Ascending aorta (tissue), 2 donors: Measurements from ENCODE around the gene PAFAH2. TPM values are rescaled to one million over a fixed set of nuclear protein-coding genes. Genes with fewer than 3 reads are reported as not detected.

Experiments used
- DNase-seq, 2 donors: peaks; one replicate each; pipeline ENCODE4 v3.0.0-alpha.2; 2019; ENCODE audit warnings: low spot score in 2 of 2
- H3K27ac ChIP-seq, 2 donors: fragments of 200-600 bp; sonication (generic); one replicate each; pipeline ENCODE4 v1.5.1; 2016 to 2017; ENCODE audit warnings: mild to moderate bottlenecking in 1 of 2
- H3K27me3 ChIP-seq: fragments of 200-600 bp; sonication (generic); one replicate; pipeline ENCODE4 v1.5.1; 2017
- H3K36me3 ChIP-seq, 2 donors: fragments of 200-600 bp; sonication (generic); one replicate each; pipeline ENCODE4 v1.5.1; 2016
- H3K4me1 ChIP-seq, 2 donors: fragments of 200-600 bp; sonication (generic); one replicate each; pipeline ENCODE4 v1.5.1; 2016 to 2017; ENCODE audit warnings: mild to moderate bottlenecking in 1 of 2
- H3K4me3 ChIP-seq, 2 donors: fragments of 200-600 bp; sonication (generic); one replicate each; pipeline ENCODE4 v1.5.1; 2016 to 2017; ENCODE audit warnings: mild to moderate bottlenecking in 1 of 2
- H3K9me3 ChIP-seq, 2 donors: fragments of 200-600 bp; sonication (generic); one replicate each; pipeline ENCODE4 v1.5.1; 2016
- CTCF ChIP-seq, 3 experiments: fragments of 200-600 bp in 2 of 3; fragments of 450-650 bp in 1 of 3; sonication (generic) in 2 of 3; IDR thresholded peaks; one replicate each; pipeline ENCODE4 v1.5.1; 2016 to 2019; ENCODE audit warnings: antibody characterized with exemption in 3 of 3, mild to moderate bottlenecking in 1 of 3, moderate library complexity in 1 of 3
- intact Hi-C: fragments of 100-400 bp; cut with DNase I; formaldehyde crosslinking; loops from one replicate; pipeline ENCODE4 v1.15.1; 2023
- total RNA-seq: library from RNA; depleted of rRNA; stranded (reverse); fragments of >200 nt; gene quantifications from one replicate; pipeline ENCODE4 v1.1.0, GENCODE V29; 2016

The PAFAH2 gene
- total RNA-seq, 1 donor from 2014 or later, result 1.3 TPM

DNA sequence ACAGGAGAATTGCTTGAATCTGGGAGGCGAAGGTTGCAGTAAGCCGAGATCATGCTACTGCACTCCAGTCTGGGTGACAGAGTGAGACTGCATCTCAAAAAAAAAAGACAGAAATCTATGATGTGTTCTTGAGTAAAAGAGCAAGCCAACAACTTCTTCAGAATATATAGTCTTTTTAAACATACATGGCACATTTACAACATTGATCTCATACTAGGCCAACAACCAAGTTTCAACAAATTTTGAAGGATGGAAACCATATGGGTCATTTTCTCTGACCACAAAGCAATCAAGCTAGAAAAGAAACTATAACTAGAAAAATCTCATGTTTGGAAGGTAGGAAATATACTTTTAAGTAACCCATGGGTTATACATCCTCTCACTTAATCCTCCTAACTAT is 38.3 kb downstream of the PAFAH2 start:
- Histone ChIP-seq H3K36me3 (peaks cover 27 to 51% of the 10 kb centered on the region in 2 donors), H3K27me3 (no peaks in the 10 kb centered on the region), H3K4me1 (no peaks in the 10 kb centered on the region), H3K9me3 (no peaks in the 10 kb centered on the region), H3K27ac (no peak overlapping the region), H3K4me3 (no peak overlapping the region)
- no peak for DNase-seq
- no peak for TF ChIP-seq CTCF (IDR thresholded peaks at IDR 0.05)
- intact Hi-C loops, result no loop called here

- intact Hi-C loops, result no loop called here
- Histone ChIP-seq H3K27ac (no peak overlapping the region), H3K36me3 (peaks cover 21 to 51% of the 10 kb centered on the region in 2 donors), H3K9me3 (no peaks in the 10 kb centered on the region), H3K4me3 (no peak overlapping the region), H3K27me3 (no peaks in the 10 kb centered on the region), H3K4me1 (no peaks in the 10 kb centered on the region)
- DNase-seq, result no peak
- TF ChIP-seq CTCF (IDR thresholded peaks at IDR 0.05), result no peak
These were observed 39.4 kb downstream of the PAFAH2 start for GRCh38 chr1:25958465-25958864.

DNA sequence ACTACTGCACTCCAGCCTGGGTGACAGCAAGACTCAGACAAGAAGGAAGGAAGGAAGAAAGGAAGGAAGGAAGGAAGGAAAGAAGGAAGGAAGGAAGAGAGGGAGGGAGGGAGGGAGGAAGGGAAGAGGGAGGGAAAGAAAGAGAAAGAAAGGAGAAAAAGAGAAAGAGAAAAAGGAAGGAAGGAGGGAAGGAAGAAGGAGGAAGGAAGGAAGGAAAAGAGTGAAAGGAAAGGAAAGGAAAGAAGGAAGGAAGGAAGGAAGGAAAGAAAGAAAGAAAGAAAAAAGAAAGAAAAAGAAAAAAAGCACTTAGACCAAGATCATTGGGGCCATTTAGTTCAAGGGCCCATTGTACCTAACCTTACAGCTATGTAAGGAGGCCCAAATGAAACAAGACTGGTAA is 42.3 kb downstream of the PAFAH2 start:
- H3K4me1 ChIP-seq, result no peaks in the 10 kb centered on the region
- H3K4me3 ChIP-seq, result no peak overlapping the region
- no peaks in the 10 kb centered on the region for H3K27me3 ChIP-seq
- H3K9me3 ChIP-seq, result no peaks in the 10 kb centered on the region
- H3K36me3 ChIP-seq, result peaks cover 3 to 30% of the 10 kb centered on the region in 2 donors
- DNase-seq, result no peak
- TF ChIP-seq CTCF (IDR thresholded peaks at IDR 0.05), result no peak
- intact Hi-C loops, result no loop called here
- H3K27ac ChIP-seq, result no peak overlapping the region

DNA sequence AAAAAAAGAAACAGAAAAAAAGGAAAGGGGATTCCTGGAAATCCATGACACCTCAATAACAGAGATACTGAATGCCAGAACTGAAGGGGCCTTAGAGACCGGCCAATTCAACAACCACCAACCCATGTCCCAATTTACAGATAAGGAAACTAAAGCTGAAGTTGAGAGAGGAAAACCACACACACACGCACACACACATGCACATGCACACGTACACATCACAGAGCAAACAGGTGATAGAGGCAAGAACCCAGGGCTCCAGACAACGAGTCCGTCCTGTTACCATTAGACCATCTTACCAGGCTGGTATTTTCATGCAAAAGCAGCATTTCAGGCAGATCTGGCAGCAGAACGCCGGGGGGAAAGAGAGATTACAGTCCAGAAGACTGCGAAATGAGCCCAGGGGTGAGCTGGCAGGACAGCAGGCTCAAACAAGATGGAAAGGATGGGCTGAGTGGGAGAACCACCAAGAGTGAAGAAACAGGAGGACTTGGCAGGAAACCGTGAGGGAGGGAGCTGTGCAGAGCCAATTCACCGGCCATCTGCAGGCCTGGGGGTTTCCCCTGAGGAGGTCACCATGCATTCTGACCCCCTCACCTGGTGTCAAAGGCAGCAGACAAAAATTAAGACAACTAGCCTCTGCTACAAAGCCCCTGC is 43.5 kb downstream of the PAFAH2 start:
- intact Hi-C loops, result no loop called here
- no peaks in the 10 kb centered on the region for H3K9me3 ChIP-seq
- DNase-seq, result no peak
- H3K36me3 ChIP-seq, result peaks cover 0 to 20% of the 10 kb centered on the region in 2 donors
- H3K27me3 ChIP-seq, result no peaks in the 10 kb centered on the region
- TF ChIP-seq CTCF (IDR thresholded peaks at IDR 0.05), result no peak
- H3K4me3 ChIP-seq, result no peak overlapping the region
- H3K27ac ChIP-seq, result no peak overlapping the region
- no peaks in the 10 kb centered on the region for H3K4me1 ChIP-seq

DNA sequence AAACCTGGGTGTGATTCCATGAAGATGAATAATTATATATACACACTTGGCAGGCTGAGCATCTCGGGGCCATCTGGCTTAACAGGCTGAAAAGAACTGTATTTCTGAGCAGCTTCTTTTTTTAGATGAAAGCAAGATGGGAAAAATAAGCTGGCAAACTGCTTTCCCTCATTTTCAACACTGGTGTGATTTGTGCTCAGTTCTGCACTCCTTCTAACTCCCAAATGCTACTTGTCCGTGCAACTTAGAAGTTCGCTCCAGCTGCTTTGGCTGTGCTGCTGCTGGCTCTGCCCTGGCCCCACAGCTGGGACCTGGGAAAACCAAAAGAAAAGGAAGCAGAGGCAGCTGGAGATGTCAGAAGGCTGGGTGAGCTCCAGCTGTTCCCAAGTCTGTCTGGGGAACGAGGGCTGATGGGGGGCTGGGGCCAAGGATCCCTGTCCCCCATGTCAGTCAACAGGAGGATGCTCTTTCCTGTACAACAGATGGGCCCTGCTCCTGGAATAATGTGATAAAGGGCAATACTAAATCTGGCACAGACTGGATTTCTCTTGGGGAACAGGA is 44.9 kb downstream of the PAFAH2 start:
- Histone ChIP-seq H3K27me3 (no peaks in the 10 kb centered on the region), H3K36me3 (peaks cover 0 to 5% of the 10 kb centered on the region in 2 donors), H3K4me1 (no peaks in the 10 kb centered on the region), H3K27ac (no peak overlapping the region), H3K9me3 (no peaks in the 10 kb centered on the region), H3K4me3 (no peak overlapping the region)
- DNase-seq, result no peak
- no peak for TF ChIP-seq CTCF (IDR thresholded peaks at IDR 0.05)
- intact Hi-C loops, result no loop called here
